Uterus (tissue), 2 donors: ENCODE data around the gene ATP5F1B.

Source experiments
- POLR2A ChIP-seq, 2 donors: fragments of 450-650 bp; IDR thresholded peaks; one replicate each; pipeline ENCODE4 v1.6.1; 2016; ENCODE audit warnings: antibody characterized with exemption in 2 of 2, mild to moderate bottlenecking in 1 of 2, moderate library complexity in 1 of 2
- TF ChIP-seq, protein P1 (sequence below), 4 experiments: fragments of 200-600 bp in 2 of 4; fragments of 450-650 bp in 2 of 4; sonication (generic) in 2 of 4; IDR thresholded peaks; one replicate each; pipeline ENCODE4 v1.5.1; 2016 to 2019; ENCODE audit warnings: antibody characterized with exemption in 4 of 4, mild to moderate bottlenecking in 2 of 4, moderate library complexity in 1 of 4

DNA sequence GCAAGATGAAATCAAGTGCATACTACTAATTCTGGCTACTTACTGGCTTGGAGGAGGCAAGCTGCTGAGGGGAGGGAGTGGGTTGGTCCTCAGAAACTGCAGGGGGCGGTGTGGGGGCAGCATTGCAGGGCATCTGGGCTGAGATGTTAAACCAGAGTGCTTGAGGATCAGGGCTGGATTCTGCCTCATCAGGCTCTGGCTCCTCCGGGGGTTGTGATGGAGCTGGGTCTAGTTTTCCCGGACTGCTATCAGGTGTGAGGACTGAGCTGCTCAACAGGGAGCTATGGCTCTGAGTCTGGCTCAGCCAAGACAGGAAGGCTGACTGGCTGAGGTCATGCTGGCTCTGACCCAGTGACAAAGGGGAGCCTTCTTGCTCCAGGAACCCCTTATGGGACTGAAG, 44.3 kb downstream of the ATP5F1B start:
- TF ChIP-seq, protein P1, sequence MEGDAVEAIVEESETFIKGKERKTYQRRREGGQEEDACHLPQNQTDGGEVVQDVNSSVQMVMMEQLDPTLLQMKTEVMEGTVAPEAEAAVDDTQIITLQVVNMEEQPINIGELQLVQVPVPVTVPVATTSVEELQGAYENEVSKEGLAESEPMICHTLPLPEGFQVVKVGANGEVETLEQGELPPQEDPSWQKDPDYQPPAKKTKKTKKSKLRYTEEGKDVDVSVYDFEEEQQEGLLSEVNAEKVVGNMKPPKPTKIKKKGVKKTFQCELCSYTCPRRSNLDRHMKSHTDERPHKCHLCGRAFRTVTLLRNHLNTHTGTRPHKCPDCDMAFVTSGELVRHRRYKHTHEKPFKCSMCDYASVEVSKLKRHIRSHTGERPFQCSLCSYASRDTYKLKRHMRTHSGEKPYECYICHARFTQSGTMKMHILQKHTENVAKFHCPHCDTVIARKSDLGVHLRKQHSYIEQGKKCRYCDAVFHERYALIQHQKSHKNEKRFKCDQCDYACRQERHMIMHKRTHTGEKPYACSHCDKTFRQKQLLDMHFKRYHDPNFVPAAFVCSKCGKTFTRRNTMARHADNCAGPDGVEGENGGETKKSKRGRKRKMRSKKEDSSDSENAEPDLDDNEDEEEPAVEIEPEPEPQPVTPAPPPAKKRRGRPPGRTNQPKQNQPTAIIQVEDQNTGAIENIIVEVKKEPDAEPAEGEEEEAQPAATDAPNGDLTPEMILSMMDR (IDR thresholded peaks at IDR 0.05) = no peak
- TF ChIP-seq POLR2A (IDR thresholded peaks at IDR 0.05) = no peak
